ENCODE measurements around the gene RPLP2. TPM values are rescaled to one million over a fixed set of nuclear protein-coding genes. Genes with fewer than 3 reads are reported as not detected.

Gene RPLP2
- total RNA-seq, 4 donors from 2014 or later = 314 to 600 (median 440) TPM

DNA sequence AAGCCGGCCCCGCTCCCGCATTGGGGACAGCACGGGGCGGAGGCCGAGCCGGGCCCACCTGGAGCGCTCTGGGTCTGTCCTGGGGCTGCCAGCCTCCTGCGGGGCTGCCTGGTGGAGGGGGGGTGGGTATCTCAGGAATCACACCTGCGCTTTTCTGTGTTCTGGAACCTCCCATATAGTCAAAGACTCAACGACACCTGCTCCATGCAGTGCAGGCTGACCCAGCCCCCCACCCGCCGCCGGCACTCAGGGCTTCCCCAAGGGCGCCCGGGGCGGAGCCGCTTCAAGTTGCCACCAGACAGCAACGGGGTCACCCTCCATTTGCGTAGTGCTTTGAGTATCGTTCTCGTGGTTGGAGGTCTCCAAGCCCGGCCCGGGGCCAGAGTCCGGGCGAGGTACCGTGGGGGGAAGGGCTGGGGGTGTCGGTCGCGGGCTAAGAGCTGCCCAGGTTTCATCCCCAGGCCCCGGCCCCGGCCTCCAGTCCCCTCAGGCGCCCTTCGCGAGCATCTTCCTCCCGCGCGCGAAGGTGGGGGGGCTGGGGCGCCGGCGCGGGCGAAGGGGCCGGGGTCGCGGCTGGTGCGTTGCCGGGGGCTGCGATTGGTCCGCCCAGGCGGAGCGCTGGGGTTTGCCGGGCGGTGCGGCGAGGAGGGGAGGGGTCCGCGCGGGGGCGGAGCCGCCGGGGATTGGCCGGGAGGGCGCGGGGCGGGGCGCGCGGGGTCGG, 39.5 kb downstream of the RPLP2 start:
- Histone ChIP-seq H3K36me3 (no peaks in the 10 kb centered on the region), H3K27ac (no peak overlapping the region), H3K4me3 (peak overlapping the region; percentile 16 to 47 (median 40)), H3K27me3 (peaks cover 10 to 16% (median 11%) of the 10 kb centered on the region in 3 donors), H3K4me1 (peaks cover 22 to 24% of the 10 kb centered on the region in 2 donors), H3K9me3 (no peaks in the 10 kb centered on the region)
- no peak for TF ChIP-seq POLR2A (IDR thresholded peaks at IDR 0.05)
- TF ChIP-seq, protein P1, sequence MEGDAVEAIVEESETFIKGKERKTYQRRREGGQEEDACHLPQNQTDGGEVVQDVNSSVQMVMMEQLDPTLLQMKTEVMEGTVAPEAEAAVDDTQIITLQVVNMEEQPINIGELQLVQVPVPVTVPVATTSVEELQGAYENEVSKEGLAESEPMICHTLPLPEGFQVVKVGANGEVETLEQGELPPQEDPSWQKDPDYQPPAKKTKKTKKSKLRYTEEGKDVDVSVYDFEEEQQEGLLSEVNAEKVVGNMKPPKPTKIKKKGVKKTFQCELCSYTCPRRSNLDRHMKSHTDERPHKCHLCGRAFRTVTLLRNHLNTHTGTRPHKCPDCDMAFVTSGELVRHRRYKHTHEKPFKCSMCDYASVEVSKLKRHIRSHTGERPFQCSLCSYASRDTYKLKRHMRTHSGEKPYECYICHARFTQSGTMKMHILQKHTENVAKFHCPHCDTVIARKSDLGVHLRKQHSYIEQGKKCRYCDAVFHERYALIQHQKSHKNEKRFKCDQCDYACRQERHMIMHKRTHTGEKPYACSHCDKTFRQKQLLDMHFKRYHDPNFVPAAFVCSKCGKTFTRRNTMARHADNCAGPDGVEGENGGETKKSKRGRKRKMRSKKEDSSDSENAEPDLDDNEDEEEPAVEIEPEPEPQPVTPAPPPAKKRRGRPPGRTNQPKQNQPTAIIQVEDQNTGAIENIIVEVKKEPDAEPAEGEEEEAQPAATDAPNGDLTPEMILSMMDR (IDR thresholded peaks at IDR 0.05 in 4 of 5, conservative IDR thresholded peaks at IDR 0.05 in 1 of 5) = no peak
- ATAC-seq (no peak), DNase-seq (no peak)
- in situ Hi-C loops (cut with MboI; ENCODE audit: low sequenced_read_pairs in 4 of 4) = no loop called here
- intact Hi-C loops (cut with DNase I; ENCODE audit: low total_unique reads) = loop anchor here (5.0 kb wide), 1 partner anchor 78 kb away; the partner anchor contains the start of gene AP2A2

DNA sequence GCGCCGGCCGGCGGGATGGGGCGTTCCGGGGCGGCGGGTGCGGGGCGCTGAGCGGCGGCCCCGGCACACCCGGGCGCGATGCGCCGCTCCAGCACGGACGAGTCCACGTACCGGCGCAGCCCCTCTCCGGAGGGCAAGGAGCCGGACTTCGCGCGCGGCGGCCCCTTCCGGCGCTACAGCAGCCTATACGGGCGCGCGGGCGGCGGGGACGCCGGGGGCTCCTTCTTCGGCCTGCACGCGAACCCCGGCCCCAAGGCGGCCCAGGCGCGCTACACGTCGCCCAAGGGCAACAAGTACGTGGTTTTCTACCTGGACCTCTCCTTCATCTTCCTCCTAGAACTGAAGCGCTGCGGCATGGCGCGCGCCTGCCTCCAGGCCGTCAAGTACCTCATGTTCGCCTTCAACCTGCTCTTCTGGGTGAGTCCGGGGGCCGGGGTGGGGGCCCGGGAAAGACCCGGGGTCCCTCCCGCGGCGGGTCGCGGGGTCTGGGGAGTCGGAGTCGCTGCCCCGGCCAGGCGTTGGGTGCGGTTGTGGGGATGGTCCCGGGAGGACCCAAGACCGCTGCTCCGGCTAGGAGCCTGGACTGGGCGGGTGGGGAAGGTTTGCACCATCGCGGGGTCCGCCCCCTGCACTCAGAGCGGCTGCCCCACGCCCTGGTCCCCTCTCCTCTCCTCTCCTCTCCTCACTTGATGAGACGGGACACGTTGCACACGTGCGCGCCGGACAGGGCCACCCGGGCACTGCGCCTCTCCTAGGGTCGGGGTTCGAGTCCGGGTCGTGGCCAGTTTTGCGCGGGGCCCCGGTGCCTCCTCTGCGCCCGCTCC, 40.4 kb downstream of the RPLP2 start:
- no peak for DNase-seq
- H3K4me1 ChIP-seq = peaks cover 17 to 21% of the 10 kb centered on the region in 2 donors
- H3K9me3 ChIP-seq = no peaks in the 10 kb centered on the region
- H3K36me3 ChIP-seq = no peaks in the 10 kb centered on the region
- no peak for ATAC-seq
- in situ Hi-C loops (cut with MboI; ENCODE audit: low sequenced_read_pairs in 4 of 4) = no loop called here
- peak overlapping the region in 2 of 4 donors; percentile 13 for H3K4me3 ChIP-seq
- no peak overlapping the region for H3K27ac ChIP-seq
- peaks cover 10 to 16% (median 11%) of the 10 kb centered on the region in 3 donors for H3K27me3 ChIP-seq
- intact Hi-C loops (cut with DNase I; ENCODE audit: low total_unique reads) = loop anchor here (5.0 kb wide), 1 partner anchor 77 kb away; the partner anchor contains the start of gene AP2A2
- no peak for TF ChIP-seq POLR2A (IDR thresholded peaks at IDR 0.05)
- TF ChIP-seq, protein P1 (IDR thresholded peaks at IDR 0.05 in 4 of 5, conservative IDR thresholded peaks at IDR 0.05 in 1 of 5) = no peak

DNA sequence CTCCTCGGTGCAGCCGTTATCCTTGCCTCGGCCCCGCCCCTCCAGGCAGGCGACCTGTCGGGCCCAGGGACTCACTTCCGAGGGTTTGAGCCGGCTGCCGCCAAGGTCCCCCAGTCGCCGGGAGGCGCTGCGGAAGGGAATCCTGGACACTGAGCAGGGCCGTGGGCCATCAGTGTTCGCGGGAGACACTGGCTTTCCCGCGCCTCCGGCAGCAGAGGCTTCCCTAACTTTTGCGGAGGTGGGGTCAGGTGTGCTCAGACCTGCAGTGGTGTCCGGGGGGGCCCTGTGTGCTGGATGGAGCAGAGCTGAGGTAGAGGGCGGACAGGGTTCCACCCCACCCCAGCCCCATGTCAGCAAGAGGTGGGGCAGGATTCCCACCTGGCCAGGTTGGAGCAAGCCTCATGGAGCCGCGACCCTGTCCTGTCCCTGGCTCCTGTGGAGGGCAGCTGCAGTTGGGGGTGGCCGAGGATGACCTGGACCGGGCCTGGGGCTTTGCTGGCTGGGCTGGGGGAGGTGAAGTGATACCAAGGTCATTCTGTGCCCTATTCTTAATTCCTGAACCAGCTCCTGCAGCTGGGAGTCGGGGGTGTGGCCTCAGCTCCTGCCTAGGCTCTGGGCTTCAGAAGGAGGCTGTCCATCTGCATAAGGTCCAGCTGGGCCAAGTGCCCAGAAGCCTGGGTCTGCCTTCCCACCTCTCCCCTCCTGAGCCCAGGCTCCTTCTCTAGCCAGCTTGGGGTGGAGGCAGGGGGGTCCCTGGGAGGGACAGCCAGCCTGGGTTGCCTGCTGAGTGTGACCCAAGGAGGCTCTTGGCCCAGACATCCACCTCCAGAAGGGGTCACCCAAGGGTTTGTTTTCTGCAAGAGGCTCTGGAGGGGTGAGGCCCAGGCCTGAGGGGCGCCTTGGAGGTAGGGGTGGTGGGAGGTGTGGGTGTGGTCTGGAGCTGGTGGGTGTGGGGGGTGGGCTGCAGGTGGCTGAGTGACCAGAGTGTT, 41.3 kb downstream of the RPLP2 start:
- in situ Hi-C loops (cut with MboI; ENCODE audit: low sequenced_read_pairs in 4 of 4) (no loop called here), intact Hi-C loops (cut with DNase I; ENCODE audit: low total_unique reads) (no loop called here)
- peaks cover 15 to 16% of the 10 kb centered on the region in 2 donors for H3K4me1 ChIP-seq
- no peaks in the 10 kb centered on the region for H3K9me3 ChIP-seq
- DNase-seq (no peak), ATAC-seq (no peak)
- H3K36me3 ChIP-seq = no peaks in the 10 kb centered on the region
- no peak overlapping the region for H3K27ac ChIP-seq
- TF ChIP-seq, protein P1 (IDR thresholded peaks at IDR 0.05 in 4 of 5, conservative IDR thresholded peaks at IDR 0.05 in 1 of 5) = no peak
- no peak for TF ChIP-seq POLR2A (IDR thresholded peaks at IDR 0.05)
- no peak overlapping the region for H3K4me3 ChIP-seq
- H3K27me3 ChIP-seq = peaks cover 10 to 16% (median 11%) of the 10 kb centered on the region in 3 donors

DNA sequence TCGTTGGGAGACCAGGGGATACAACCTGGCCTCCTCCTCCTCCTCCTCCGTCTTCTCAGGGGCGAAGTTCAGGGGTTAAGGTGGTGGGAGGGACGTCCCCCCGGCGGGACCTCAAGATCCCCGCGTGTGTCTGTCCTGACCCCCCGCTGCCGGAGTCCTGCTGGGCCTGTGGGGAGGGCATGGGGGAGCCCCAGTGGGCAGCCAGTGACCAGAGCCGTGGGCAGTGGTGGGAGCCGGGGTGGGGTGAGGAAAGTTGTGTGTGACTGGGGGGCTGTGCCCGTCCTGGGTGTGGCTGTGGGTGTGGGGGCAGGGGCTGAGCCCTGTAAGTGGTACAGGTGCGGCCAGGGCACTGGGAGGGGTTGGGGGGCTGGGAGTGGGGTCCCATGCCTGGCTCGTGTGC, 43.0 kb downstream of the RPLP2 start:
- intact Hi-C loops (cut with DNase I; ENCODE audit: low total_unique reads) = no loop called here
- no peak overlapping the region for H3K27ac ChIP-seq
- TF ChIP-seq POLR2A (IDR thresholded peaks at IDR 0.05) = no peak
- TF ChIP-seq, protein P1 (IDR thresholded peaks at IDR 0.05 in 4 of 5, conservative IDR thresholded peaks at IDR 0.05 in 1 of 5) = no peak
- ATAC-seq (no peak), DNase-seq (no peak)
- H3K27me3 ChIP-seq = peaks cover 10 to 15% (median 11%) of the 10 kb centered on the region in 3 donors
- no peaks in the 10 kb centered on the region for H3K36me3 ChIP-seq
- in situ Hi-C loops (cut with MboI; ENCODE audit: low sequenced_read_pairs in 4 of 4) = no loop called here
- H3K4me3 ChIP-seq = no peak overlapping the region
- H3K4me1 ChIP-seq = peaks cover 15 to 16% of the 10 kb centered on the region in 2 donors
- no peaks in the 10 kb centered on the region for H3K9me3 ChIP-seq
